ENCODE results near the gene AFM. TPM values are rescaled to one million over a fixed set of nuclear protein-coding genes. Genes with fewer than 3 reads are reported as not detected.

The AFM gene
- total RNA-seq, 4 donors from 2014 or later: not detected

DNA sequence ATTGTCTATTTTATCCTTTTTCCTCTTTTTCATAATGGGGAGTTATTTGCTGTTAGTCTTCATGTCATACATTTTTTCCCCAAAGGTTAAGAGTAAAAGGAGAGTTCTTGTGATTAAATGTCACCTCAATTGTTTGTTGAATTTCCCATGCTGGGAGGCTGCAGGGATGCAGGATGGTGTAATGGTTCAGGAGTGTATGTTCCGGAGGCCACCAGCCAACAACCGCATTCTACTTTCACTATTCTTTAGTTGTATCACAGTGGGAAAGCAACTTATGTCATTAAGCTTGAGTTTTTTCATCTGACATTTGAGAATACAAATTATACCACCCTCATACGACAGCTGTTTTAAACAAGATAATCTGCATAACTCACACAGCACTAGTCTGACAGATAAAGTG is 30.1 kb upstream of the AFM start:
- no peak for DNase-seq (ENCODE audit: low spot score in 2 of 2)
- no peak for TF ChIP-seq POLR2A (IDR thresholded peaks at IDR 0.05)
- TF ChIP-seq, protein P1, sequence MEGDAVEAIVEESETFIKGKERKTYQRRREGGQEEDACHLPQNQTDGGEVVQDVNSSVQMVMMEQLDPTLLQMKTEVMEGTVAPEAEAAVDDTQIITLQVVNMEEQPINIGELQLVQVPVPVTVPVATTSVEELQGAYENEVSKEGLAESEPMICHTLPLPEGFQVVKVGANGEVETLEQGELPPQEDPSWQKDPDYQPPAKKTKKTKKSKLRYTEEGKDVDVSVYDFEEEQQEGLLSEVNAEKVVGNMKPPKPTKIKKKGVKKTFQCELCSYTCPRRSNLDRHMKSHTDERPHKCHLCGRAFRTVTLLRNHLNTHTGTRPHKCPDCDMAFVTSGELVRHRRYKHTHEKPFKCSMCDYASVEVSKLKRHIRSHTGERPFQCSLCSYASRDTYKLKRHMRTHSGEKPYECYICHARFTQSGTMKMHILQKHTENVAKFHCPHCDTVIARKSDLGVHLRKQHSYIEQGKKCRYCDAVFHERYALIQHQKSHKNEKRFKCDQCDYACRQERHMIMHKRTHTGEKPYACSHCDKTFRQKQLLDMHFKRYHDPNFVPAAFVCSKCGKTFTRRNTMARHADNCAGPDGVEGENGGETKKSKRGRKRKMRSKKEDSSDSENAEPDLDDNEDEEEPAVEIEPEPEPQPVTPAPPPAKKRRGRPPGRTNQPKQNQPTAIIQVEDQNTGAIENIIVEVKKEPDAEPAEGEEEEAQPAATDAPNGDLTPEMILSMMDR (IDR thresholded peaks at IDR 0.05): no peak
- H3K4me3 ChIP-seq (ENCODE audit: low read depth, poor library complexity, severe bottlenecking): no peak overlapping the region
- intact Hi-C loops (cut with DNase I; ENCODE audit: low total_unique reads): no loop called here
- 50 to 53% methylated on average over 3 of the region's 3 CpGs for WGBS, 2 donors

DNA sequence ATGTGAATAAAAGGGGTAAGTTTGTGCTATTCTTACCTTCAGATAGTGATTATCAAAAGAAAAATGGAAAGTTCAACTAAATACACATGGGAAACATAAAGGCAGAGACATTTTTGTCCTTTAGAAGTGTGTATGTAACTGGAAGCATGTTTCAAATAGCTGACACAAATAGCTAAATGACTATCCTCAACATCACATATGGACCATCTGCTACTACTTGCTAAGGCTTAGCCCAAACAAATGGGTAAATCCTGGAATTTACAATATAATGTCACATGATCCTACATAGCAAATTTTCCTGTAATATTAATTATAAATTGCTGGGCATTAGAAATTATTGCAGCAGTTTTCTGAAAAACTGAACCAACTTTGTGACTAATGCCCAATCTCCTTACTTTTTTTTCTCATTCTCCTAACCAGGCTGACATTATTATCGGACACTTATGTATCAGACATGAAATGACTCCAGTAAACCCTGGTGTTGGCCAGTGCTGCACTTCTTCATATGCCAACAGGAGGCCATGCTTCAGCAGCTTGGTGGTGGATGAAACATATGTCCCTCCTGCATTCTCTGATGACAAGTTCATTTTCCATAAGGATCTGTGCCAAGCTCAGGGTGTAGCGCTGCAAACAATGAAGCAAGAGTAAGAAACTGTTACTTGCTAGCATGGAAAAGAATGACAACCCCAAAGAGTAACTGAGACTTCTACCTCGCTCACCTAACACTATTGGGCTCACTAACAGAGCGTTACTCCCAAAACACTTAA is 29.4 kb upstream of the AFM start:
- no peak for DNase-seq (ENCODE audit: low spot score in 2 of 2)
- TF ChIP-seq, protein P1 (IDR thresholded peaks at IDR 0.05): no peak
- TF ChIP-seq POLR2A (IDR thresholded peaks at IDR 0.05): no peak
- H3K4me3 ChIP-seq (ENCODE audit: low read depth, poor library complexity, severe bottlenecking): no peak overlapping the region
- 76 to 87% methylated on average over 4 of the region's 4 CpGs for WGBS, 2 donors
- intact Hi-C loops (cut with DNase I; ENCODE audit: low total_unique reads): no loop called here

DNA sequence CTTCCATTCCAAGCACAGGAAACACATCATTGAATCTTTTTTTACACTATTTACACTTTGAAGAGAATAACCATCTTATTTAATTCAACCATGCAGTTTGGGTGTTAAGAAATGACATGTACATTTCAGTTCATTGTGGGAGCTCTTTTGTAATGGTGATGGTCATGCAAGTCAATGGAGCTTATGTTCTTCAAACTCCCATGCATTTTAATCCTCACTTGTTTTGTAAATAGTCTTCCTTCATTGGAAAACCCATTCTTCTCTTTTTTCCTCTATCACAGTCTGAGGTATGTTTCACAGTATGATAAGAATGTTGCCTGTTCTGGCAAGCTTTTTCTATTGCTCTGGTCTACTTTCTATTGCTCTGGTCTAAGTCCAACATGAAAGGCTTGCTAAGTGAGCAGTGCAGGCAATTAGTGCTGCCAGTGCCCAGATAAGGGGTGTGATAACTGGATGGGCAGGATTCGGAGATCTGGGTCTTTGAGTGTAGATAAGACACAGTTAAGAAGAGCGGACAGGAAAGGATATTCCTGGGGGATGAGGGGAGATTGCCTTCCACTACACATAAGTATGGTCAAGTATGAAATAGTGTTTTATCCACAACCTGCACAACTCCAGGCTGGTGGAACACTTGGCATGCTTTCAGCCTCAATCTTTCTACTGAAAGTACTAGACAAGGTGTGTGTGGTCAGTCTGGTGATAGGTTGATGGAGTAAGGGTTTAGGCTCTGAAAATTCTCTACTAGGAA is 28.4 kb upstream of the AFM start:
- no peak overlapping the region for H3K4me3 ChIP-seq (ENCODE audit: low read depth, poor library complexity, severe bottlenecking)
- no peak for DNase-seq (ENCODE audit: low spot score in 2 of 2)
- intact Hi-C loops (cut with DNase I; ENCODE audit: low total_unique reads): no loop called here
- 32 to 53% methylated on average over 2 of the region's 2 CpGs for WGBS, 2 donors
- TF ChIP-seq, protein P1 (IDR thresholded peaks at IDR 0.05): no peak
- no peak for TF ChIP-seq POLR2A (IDR thresholded peaks at IDR 0.05)

DNA sequence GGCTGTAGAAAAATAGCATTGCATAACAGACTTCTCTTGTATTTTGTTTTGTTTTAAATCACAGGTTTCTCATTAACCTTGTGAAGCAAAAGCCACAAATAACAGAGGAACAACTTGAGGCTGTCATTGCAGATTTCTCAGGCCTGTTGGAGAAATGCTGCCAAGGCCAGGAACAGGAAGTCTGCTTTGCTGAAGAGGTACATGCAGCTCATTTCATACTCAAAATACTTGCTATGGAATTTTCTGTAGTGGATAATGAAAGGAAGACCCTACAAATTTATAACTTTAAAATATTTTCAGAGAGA is 27.9 kb upstream of the AFM start:
- no peak overlapping the region for H3K4me3 ChIP-seq (ENCODE audit: low read depth, poor library complexity, severe bottlenecking)
- no peak for DNase-seq (ENCODE audit: low spot score in 2 of 2)
- no peak for TF ChIP-seq POLR2A (IDR thresholded peaks at IDR 0.05)
- TF ChIP-seq, protein P1 (IDR thresholded peaks at IDR 0.05): no peak
- intact Hi-C loops (cut with DNase I; ENCODE audit: low total_unique reads): no loop called here

DNA sequence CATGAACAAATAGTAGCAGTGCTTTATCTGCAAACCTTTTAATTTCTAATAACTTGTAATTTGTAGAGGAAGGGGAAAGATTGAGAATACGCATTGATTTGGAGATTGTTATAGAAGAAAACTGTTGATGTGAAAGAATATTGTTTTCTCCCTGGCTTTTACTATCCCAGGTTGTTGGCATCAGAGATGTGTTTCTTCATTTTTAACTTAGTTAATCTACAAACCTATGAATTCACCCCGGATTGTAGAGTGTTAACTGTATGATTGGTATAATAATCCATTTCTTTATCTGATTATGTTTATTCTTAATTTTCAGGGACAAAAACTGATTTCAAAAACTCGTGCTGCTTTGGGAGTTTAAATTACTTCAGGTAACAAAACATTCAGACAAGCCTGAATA is 26.6 kb upstream of the AFM start:
- intact Hi-C loops (cut with DNase I; ENCODE audit: low total_unique reads): no loop called here
- no peak for DNase-seq (ENCODE audit: low spot score in 2 of 2)
- 87 to 92% methylated on average over 3 of the region's 3 CpGs for WGBS, 2 donors
- no peak overlapping the region for H3K4me3 ChIP-seq (ENCODE audit: low read depth, poor library complexity, severe bottlenecking)
- TF ChIP-seq POLR2A (IDR thresholded peaks at IDR 0.05): no peak
- TF ChIP-seq, protein P1 (IDR thresholded peaks at IDR 0.05): no peak
